Measurements from ENCODE around the gene APOL6. TPM values are rescaled to one million over a fixed set of nuclear protein-coding genes. Genes with fewer than 3 reads are reported as not detected.

APOL6 gene
- total RNA-seq, 4 donors from 2014 or later: 4.6 to 39.7 (median 27.5) TPM

DNA sequence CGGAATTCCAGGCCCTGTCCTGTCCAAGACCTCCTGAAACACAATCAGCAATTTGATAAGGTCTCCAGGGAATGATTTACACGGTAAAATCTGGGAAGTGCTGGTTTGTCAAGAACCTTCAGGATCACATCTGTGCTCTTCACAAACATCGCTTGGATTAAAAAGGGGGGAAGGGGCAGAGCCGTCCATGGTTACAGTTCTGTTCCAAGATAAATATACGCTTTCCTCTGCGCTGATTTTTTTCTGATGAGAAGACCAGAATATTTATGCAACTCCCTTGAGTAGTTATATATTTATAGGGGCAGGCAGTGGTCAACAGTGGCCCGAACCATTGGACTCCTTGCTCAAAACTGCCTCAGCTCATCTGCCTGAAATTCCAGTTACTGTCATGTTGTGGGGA lies 60.2 kb downstream of the APOL6 start:
- in situ Hi-C loops (cut with MboI; ENCODE audit: low pct_ligation_motif_present in 1 of 4, low pct_unique_long_range_greater_than_20kb in 1 of 4, low sequenced_read_pairs in 3 of 4): no loop called here
- Histone ChIP-seq H3K36me3 (no peaks in the 10 kb centered on the region), H3K27me3 (no peaks in the 10 kb centered on the region), H3K4me3 (no peak overlapping the region), H3K9me3 (peaks cover 0 to 9% of the 10 kb centered on the region in 2 donors), H3K27ac (no peak overlapping the region), H3K4me1 (peaks cover 0 to 17% (median 0%) of the 10 kb centered on the region in 4 donors)
- no peak for DNase-seq
- 59 to 83% methylated on average over 1 to 7 of the region's 7 CpGs for WGBS, 2 donors (ENCODE audit: low coverage in 1 of 2)
- intact Hi-C loops (cut with DNase I; ENCODE audit: low total_unique reads): no loop called here
- TF ChIP-seq POLR2AphosphoS5 (IDR thresholded peaks at IDR 0.05): no peak
- no peak for TF ChIP-seq CTCF (IDR thresholded peaks at IDR 0.05)
- TF ChIP-seq POLR2A (IDR thresholded peaks at IDR 0.05): no peak
- TF ChIP-seq EP300 (IDR thresholded peaks at IDR 0.05; ENCODE audit: low read depth): no peak

DNA sequence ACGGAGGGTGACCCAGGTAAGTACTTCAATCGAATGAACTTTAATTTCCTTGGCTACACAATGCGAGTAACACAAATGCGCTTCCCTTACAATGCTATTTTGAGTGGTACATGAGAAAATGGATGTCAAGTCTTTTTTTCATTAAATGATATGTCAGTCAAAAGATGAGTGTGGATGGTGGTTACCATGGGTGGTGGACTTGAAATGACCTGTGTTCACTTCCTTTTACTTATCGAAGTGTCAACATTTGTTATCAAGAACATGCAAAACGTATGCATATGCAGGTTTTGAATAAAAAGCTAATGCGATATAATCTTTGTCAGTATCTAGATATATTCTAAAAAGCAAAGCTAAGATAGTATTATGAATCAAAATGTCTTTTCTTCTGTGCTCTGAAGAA lies 60.7 kb downstream of the APOL6 start:
- H3K27ac ChIP-seq: no peak overlapping the region
- no peaks in the 10 kb centered on the region for H3K27me3 ChIP-seq
- peaks cover 0 to 16% (median 0%) of the 10 kb centered on the region in 4 donors for H3K4me1 ChIP-seq
- H3K36me3 ChIP-seq: no peaks in the 10 kb centered on the region
- 66 to 82% methylated on average over 5 to 7 of the region's 7 CpGs for WGBS, 2 donors (ENCODE audit: low coverage in 1 of 2)
- intact Hi-C loops (cut with DNase I; ENCODE audit: low total_unique reads): no loop called here
- no peak overlapping the region for H3K4me3 ChIP-seq
- peaks cover 0 to 9% of the 10 kb centered on the region in 2 donors for H3K9me3 ChIP-seq
- in situ Hi-C loops (cut with MboI; ENCODE audit: low pct_ligation_motif_present in 1 of 4, low pct_unique_long_range_greater_than_20kb in 1 of 4, low sequenced_read_pairs in 3 of 4): no loop called here
- no peak for TF ChIP-seq CTCF (IDR thresholded peaks at IDR 0.05)
- TF ChIP-seq POLR2A (IDR thresholded peaks at IDR 0.05): no peak
- TF ChIP-seq EP300 (IDR thresholded peaks at IDR 0.05; ENCODE audit: low read depth): no peak
- TF ChIP-seq POLR2AphosphoS5 (IDR thresholded peaks at IDR 0.05): no peak
- DNase-seq: no peak

DNA sequence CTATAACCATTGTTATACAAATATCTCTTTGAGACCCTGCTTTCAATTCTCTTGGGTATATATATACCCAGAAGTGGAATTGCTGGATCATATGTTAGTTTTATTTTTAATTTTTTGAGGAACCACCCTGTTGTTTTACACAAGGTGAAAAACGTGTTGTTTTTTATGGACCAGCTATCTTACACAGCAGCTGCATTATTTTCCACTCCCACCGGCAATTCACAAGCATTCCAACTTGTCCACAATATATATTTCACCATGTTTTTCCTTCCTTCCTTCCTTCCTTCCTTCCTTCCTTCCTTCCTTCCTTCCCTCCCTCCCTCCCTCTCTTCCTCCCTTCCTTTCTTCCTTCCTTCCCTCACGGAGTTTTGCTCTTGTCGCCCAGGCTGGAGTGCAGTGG lies 63.1 kb downstream of the APOL6 start:
- 59 to 79% methylated on average over 2 to 4 of the region's 4 CpGs for whole genome bisulfite sequencing, 2 donors (ENCODE audit: low coverage in 1 of 2)
- no peak for DNase-seq
- Histone ChIP-seq H3K27me3 (no peaks in the 10 kb centered on the region), H3K36me3 (no peaks in the 10 kb centered on the region), H3K4me1 (no peaks in the 10 kb centered on the region), H3K9me3 (peaks cover 0 to 9% of the 10 kb centered on the region in 2 donors), H3K4me3 (no peak overlapping the region), H3K27ac (no peak overlapping the region)
- TF ChIP-seq EP300 (IDR thresholded peaks at IDR 0.05; ENCODE audit: low read depth) (no peak), CTCF (IDR thresholded peaks at IDR 0.05) (no peak), POLR2A (IDR thresholded peaks at IDR 0.05) (no peak), POLR2AphosphoS5 (IDR thresholded peaks at IDR 0.05) (no peak)
- in situ Hi-C loops (cut with MboI; ENCODE audit: low pct_ligation_motif_present in 1 of 4, low pct_unique_long_range_greater_than_20kb in 1 of 4, low sequenced_read_pairs in 3 of 4): no loop called here
- intact Hi-C loops (cut with DNase I; ENCODE audit: low total_unique reads): no loop called here

DNA sequence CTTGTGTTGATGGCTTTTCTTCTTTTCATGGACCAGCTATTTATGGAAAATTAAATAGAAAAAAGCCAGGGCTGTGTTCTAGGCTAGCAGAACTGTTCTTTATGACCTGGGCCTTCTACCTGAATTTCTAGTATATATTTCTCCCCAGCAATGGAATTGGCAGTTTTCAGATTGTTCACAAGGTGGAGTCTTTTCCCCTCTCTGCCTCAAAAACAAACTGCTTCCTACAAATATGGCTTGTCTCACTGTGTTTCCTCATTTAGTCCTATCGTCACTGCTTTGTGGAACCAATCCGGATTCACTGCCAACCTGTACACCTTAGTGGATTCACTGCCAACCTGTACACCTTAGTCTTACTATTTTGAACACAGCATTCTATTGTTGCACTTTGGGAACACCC lies 64.4 kb downstream of the APOL6 start:
- in situ Hi-C loops (cut with MboI; ENCODE audit: low pct_ligation_motif_present in 1 of 4, low pct_unique_long_range_greater_than_20kb in 1 of 4, low sequenced_read_pairs in 3 of 4): no loop called here
- WGBS, 2 donors (ENCODE audit: low coverage in 1 of 2): 90 to 92% methylated on average over 2 of the region's 2 CpGs
- TF ChIP-seq EP300 (IDR thresholded peaks at IDR 0.05; ENCODE audit: low read depth) (no peak), POLR2A (IDR thresholded peaks at IDR 0.05) (no peak), CTCF (IDR thresholded peaks at IDR 0.05) (no peak), POLR2AphosphoS5 (IDR thresholded peaks at IDR 0.05) (no peak)
- no peak for DNase-seq
- Histone ChIP-seq H3K9me3 (peaks cover 0 to 9% of the 10 kb centered on the region in 2 donors), H3K27ac (no peak overlapping the region), H3K36me3 (no peaks in the 10 kb centered on the region), H3K4me1 (no peaks in the 10 kb centered on the region), H3K4me3 (no peak overlapping the region), H3K27me3 (no peaks in the 10 kb centered on the region)
- intact Hi-C loops (cut with DNase I; ENCODE audit: low total_unique reads): no loop called here
